Naive thymus-derived CD4-positive, alpha-beta T cell (primary cell): Measurements from ENCODE around the gene HDAC8. TPM values are rescaled to one million over a fixed set of nuclear protein-coding genes. Genes with fewer than 3 reads are reported as not detected.
"Not testable (repeated sequence)": the region's sequence is repeated elsewhere in the genome, so short reads cannot be mapped to it uniquely, and the experiment has no call there.

Experiments
- ATAC-seq: fragments of 150-1000 bp; cut with Tn5 transposase; 2 replicates; pipeline ENCODE4 v1.10.0; 2021; ENCODE audit warnings: mild to moderate bottlenecking, moderate library complexity
- CTCF ChIA-PET: fragments of 350-600 bp; sonication (Branson Sonifier 250); formaldehyde crosslinking; loops from one replicate; lab custom pipeline; 2021; ENCODE audit warnings: antibody characterized with exemption; lab: Charles Lee
- POLR2A ChIA-PET: fragments of 350-600 bp; sonication (Branson Sonifier 250); formaldehyde crosslinking; loops from one replicate; lab custom pipeline; 2021; ENCODE audit warnings: antibody characterized with exemption, inconsistent platforms; lab: Charles Lee
- DNase-seq, 9 donors: peaks; one replicate each; pipeline versions ENCODE4 v3.0.0 to v3.0.0-alpha.2; 2020 to 2022; ENCODE audit warnings: mixed read lengths in 1 of 9
- H3K27ac ChIP-seq: one replicate; pipeline ENCODE4 v1.7.0; 2013; ENCODE audit warnings: mild to moderate bottlenecking, low read depth, low read length, moderate library complexity
- H3K27me3 ChIP-seq, 2 donors: one replicate each; pipeline ENCODE4 v1.7.0; 2013; ENCODE audit warnings: low read length in 2 of 2, mild to moderate bottlenecking in 2 of 2, moderate library complexity in 2 of 2; ENCODE audit not compliant: control insufficient read depth in 2 of 2, insufficient read depth in 2 of 2
- H3K36me3 ChIP-seq, 3 experiments: 1 replicate in 2 of 3; 2 replicates in 1 of 3; pipeline ENCODE4 v1.7.0; 2013; ENCODE audit warnings: low read length in 3 of 3, mild to moderate bottlenecking in 3 of 3, moderate library complexity in 1 of 3; ENCODE audit not compliant: insufficient read depth in 3 of 3, control insufficient read depth in 2 of 3
- H3K4me1 ChIP-seq, 2 donors: one replicate each; pipeline ENCODE4 v1.7.0; 2013; ENCODE audit warnings: low read length in 2 of 2, mild to moderate bottlenecking in 2 of 2, moderate library complexity in 1 of 2; ENCODE audit not compliant: control insufficient read depth in 2 of 2, insufficient read depth in 2 of 2
- H3K4me3 ChIP-seq: 2 replicates; pipeline ENCODE4 v1.7.0; 2013; ENCODE audit warnings: mild to moderate bottlenecking, low read length
- H3K9me3 ChIP-seq, 3 experiments: 1 replicate in 2 of 3; 2 replicates in 1 of 3; pipeline ENCODE4 v1.7.0; 2013; ENCODE audit warnings: low read length in 3 of 3; ENCODE audit not compliant: control insufficient read depth in 2 of 3
- H3K27ac Mint-ChIP-seq, 9 donors: one replicate each; pipeline ENCODE4 v1.8.0; 2020 to 2022; ENCODE audit warnings: mixed read lengths in 9 of 9, mild to moderate bottlenecking in 8 of 9, moderate library complexity in 5 of 9, inconsistent platforms in 2 of 9
- H3K27me3 Mint-ChIP-seq, 5 donors: one replicate each; pipeline ENCODE4 v1.8.0; 2021 to 2022; ENCODE audit warnings: mixed read lengths in 5 of 5, mild to moderate bottlenecking in 1 of 5
- H3K36me3 Mint-ChIP-seq, 5 donors: one replicate each; pipeline ENCODE4 v1.8.0; 2020 to 2022; ENCODE audit warnings: mixed read lengths in 5 of 5, mild to moderate bottlenecking in 3 of 5, inconsistent platforms in 1 of 5
- H3K4me1 Mint-ChIP-seq, 7 donors: one replicate each; pipeline ENCODE4 v1.8.0; 2020 to 2022; ENCODE audit warnings: mixed read lengths in 7 of 7, mild to moderate bottlenecking in 3 of 7, inconsistent platforms in 1 of 7
- H3K4me3 Mint-ChIP-seq, 10 donors: one replicate each; pipeline ENCODE4 v1.8.0; 2020 to 2022; ENCODE audit warnings: mild to moderate bottlenecking in 10 of 10, mixed read lengths in 10 of 10, moderate library complexity in 6 of 10, inconsistent platforms in 2 of 10
- H3K9me3 Mint-ChIP-seq, 11 donors: one replicate each; pipeline ENCODE4 v1.8.0; 2020 to 2022; ENCODE audit warnings: mixed read lengths in 11 of 11, mild to moderate bottlenecking in 4 of 11, inconsistent platforms in 1 of 11, moderate library complexity in 1 of 11
- intact Hi-C, 2 donors: fragments of 100-400 bp; cut with micrococcal nuclease; formaldehyde crosslinking; loops; one replicate each; pipeline ENCODE4 v1.15.1; 2023
- polyA plus RNA-seq, 2 donors: library from polyadenylated mRNA; unstranded; fragments of 300-500 nt; fragmentation: Illumina TruSeq; gene quantifications; one replicate each; pipeline ENCODE4 v1.2.3, GENCODE V29; 2021
- total RNA-seq, 6 experiments: library from RNA in 5 of 6; stranded (reverse) in 5 of 6; gene quantifications; 1 replicate in 5 of 6; 2 replicates in 1 of 6; pipeline ENCODE4 v1.2.3 and lab custom pipeline; 2021 to 2026

The HDAC8 gene
- total and polyA plus RNA-seq, 7 experiments from 2014 or later: 11.9 to 30.6 (median 14.8) TPM

DNA sequence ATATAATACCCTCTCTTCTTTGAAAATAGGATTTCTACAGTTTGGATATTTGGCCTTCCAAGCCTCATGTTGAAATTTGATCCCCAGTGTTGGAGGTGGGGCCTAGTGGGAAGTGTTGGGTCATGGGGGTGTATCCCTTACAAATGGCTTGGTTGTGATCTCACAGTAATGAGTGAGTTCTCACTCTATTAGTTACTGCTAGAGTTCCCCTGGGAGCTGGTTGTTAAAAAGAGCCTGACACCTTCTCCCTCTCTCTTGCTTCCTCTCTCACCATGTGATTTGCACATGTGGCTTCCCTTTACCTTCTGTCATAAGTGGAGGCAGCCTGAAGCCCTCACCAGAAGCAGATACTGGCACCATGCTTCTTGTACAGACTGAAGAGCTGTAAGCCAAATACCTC, 73.9 kb downstream of the HDAC8 start:
- Mint-ChIP-seq H3K4me1 (peaks cover 0 to 5% (median 0%) of the 10 kb centered on the region in 7 donors), H3K4me3 (no peak overlapping the region), H3K36me3 (peaks cover 0 to 46% (median 26%) of the 10 kb centered on the region in 5 donors), H3K27me3 (no peaks in the 10 kb centered on the region), H3K9me3 (peaks cover 0 to 27% (median 7%) of the 10 kb centered on the region in 11 donors), H3K27ac (no peak overlapping the region)
- H3K27ac ChIP-seq: no peak overlapping the region
- H3K36me3 ChIP-seq: peaks cover 0 to 2% (median 0%) of the 10 kb centered on the region in 3 experiments
- no peak overlapping the region for H3K4me3 ChIP-seq
- DNase-seq (no peak), ATAC-seq (no peak)
- no peaks in the 10 kb centered on the region for H3K4me1 ChIP-seq
- intact Hi-C loops: no loop called here
- no peaks in the 10 kb centered on the region for H3K9me3 ChIP-seq
- H3K27me3 ChIP-seq: no peaks in the 10 kb centered on the region
- CTCF ChIA-PET: no interaction called here
- POLR2A ChIA-PET: no interaction called here

DNA sequence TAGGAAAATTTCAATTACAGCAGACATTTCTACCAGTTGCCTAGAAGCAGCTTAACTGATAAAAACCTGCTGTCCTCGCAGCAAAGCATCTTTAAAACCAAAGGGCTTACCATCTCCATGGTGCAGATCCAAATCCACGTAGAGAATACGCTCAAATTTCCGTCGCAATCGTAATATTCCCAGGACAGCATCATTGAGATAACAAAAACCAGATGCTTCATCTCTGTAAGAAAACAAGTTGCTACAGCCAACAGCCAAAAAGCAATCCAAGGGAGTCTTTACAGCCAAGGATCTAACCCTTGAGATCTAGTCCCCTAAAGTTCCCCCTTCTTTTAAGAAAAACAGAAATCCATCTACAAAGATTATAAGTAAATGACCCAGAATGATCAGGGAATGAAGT, 77.6 kb downstream of the HDAC8 start:
- Mint-ChIP-seq H3K9me3 (peaks cover 0 to 15% (median 5%) of the 10 kb centered on the region in 11 donors), H3K27me3 (no peaks in the 10 kb centered on the region), H3K36me3 (peaks cover 10 to 51% (median 26%) of the 10 kb centered on the region in 5 donors), H3K4me1 (peaks cover 0 to 6% (median 0%) of the 10 kb centered on the region in 7 donors), H3K27ac (no peak overlapping the region), H3K4me3 (no peak overlapping the region)
- H3K4me3 ChIP-seq: no peak overlapping the region
- intact Hi-C loops: no loop called here
- H3K4me1 ChIP-seq: no peaks in the 10 kb centered on the region
- no peak overlapping the region for H3K27ac ChIP-seq
- POLR2A ChIA-PET: no interaction called here
- H3K27me3 ChIP-seq: no peaks in the 10 kb centered on the region
- CTCF ChIA-PET: no interaction called here
- DNase-seq: no peak
- H3K9me3 ChIP-seq: no peaks in the 10 kb centered on the region
- peaks cover 0 to 4% (median 0%) of the 10 kb centered on the region in 3 experiments for H3K36me3 ChIP-seq
- ATAC-seq: no peak

DNA sequence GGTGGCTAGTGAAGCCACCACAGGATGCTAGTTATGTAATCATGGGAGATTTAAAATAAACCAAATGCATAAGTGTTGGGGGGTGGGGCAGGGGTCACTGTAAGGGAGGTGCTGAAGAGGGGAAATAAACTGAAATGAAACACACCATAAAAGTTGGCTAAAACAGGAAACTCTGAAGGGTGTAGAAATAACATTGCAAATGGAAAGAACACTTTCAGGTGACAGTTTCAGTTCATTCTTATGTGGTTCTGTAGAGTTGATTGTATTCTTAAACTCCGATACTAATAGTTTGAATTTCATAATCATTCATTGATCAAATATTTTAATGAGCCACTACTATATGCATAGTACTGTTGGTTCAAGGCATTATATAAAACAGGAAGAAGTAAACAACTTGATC, 80.1 kb downstream of the HDAC8 start:
- H3K36me3 Mint-ChIP-seq: peaks cover 10 to 55% (median 41%) of the 10 kb centered on the region in 5 donors
- peak overlapping the region in 1 of 9 donors; percentile 14 for H3K27ac Mint-ChIP-seq
- Histone ChIP-seq H3K27ac (no peak overlapping the region), H3K27me3 (no peaks in the 10 kb centered on the region), H3K4me1 (no peaks in the 10 kb centered on the region), H3K9me3 (no peaks in the 10 kb centered on the region), H3K36me3 (peaks cover 0 to 4% (median 0%) of the 10 kb centered on the region in 3 experiments), H3K4me3 (no peak overlapping the region)
- no peak for DNase-seq
- intact Hi-C loops: no loop called here
- peaks cover 0 to 6% (median 2%) of the 10 kb centered on the region in 11 donors for H3K9me3 Mint-ChIP-seq
- H3K27me3 Mint-ChIP-seq: no peaks in the 10 kb centered on the region
- no peak for ATAC-seq
- ChIA-PET POLR2A (no interaction called here), CTCF (no interaction called here)
- H3K4me3 Mint-ChIP-seq: no peak overlapping the region
- H3K4me1 Mint-ChIP-seq: peaks cover 0 to 6% (median 0%) of the 10 kb centered on the region in 7 donors

GRCh38 chrX:72490221-72490620, 82.4 kb downstream of the HDAC8 start:
- H3K4me3 Mint-ChIP-seq, ATAC-seq, H3K27ac Mint-ChIP-seq, H3K27me3 ChIP-seq, intact Hi-C loops, POLR2A ChIA-PET, H3K36me3 ChIP-seq, CTCF ChIA-PET, H3K4me1 ChIP-seq, H3K4me1 Mint-ChIP-seq, H3K9me3 ChIP-seq, H3K9me3 Mint-ChIP-seq, H3K27ac ChIP-seq, H3K27me3 Mint-ChIP-seq, DNase-seq, H3K4me3 ChIP-seq: not testable (repeated sequence)
- H3K36me3 Mint-ChIP-seq: peaks cover 14 to 63% (median 46%) of the 10 kb centered on the region in 5 donors

DNA sequence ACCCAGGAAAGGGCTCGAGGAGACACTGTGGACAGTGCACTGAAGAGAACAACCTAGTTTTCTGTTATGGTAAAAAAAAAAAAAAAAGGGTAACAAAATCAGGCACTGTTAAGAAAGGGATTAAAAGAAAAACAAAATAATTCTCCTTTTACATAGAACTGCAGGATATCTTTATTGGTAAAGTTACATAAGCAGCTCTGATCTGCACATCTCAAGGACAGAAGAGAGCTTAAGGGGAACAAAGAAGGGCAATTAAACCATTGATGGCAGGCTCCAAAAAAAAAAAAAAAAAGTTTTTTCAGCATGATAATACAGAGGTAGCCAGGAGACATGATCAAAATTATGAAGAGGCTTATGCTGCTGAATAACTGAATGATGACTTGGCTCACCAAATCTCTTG, 85.0 kb downstream of the HDAC8 start:
- no peaks in the 10 kb centered on the region for H3K27me3 ChIP-seq
- no peaks in the 10 kb centered on the region for H3K4me1 ChIP-seq
- Mint-ChIP-seq H3K36me3 (peaks cover 12 to 59% (median 33%) of the 10 kb centered on the region in 5 donors), H3K4me3 (no peak overlapping the region), H3K9me3 (peaks cover 0 to 8% (median 2%) of the 10 kb centered on the region in 11 donors), H3K27ac (no peak overlapping the region), H3K4me1 (peaks cover 0 to 5% (median 0%) of the 10 kb centered on the region in 7 donors), H3K27me3 (no peaks in the 10 kb centered on the region)
- no peaks in the 10 kb centered on the region for H3K9me3 ChIP-seq
- ChIA-PET CTCF (no interaction called here), POLR2A (no interaction called here)
- H3K4me3 ChIP-seq: no peak overlapping the region
- DNase-seq (no peak), ATAC-seq (no peak)
- intact Hi-C loops: no loop called here
- H3K27ac ChIP-seq: no peak overlapping the region
- no peaks in the 10 kb centered on the region for H3K36me3 ChIP-seq

DNA sequence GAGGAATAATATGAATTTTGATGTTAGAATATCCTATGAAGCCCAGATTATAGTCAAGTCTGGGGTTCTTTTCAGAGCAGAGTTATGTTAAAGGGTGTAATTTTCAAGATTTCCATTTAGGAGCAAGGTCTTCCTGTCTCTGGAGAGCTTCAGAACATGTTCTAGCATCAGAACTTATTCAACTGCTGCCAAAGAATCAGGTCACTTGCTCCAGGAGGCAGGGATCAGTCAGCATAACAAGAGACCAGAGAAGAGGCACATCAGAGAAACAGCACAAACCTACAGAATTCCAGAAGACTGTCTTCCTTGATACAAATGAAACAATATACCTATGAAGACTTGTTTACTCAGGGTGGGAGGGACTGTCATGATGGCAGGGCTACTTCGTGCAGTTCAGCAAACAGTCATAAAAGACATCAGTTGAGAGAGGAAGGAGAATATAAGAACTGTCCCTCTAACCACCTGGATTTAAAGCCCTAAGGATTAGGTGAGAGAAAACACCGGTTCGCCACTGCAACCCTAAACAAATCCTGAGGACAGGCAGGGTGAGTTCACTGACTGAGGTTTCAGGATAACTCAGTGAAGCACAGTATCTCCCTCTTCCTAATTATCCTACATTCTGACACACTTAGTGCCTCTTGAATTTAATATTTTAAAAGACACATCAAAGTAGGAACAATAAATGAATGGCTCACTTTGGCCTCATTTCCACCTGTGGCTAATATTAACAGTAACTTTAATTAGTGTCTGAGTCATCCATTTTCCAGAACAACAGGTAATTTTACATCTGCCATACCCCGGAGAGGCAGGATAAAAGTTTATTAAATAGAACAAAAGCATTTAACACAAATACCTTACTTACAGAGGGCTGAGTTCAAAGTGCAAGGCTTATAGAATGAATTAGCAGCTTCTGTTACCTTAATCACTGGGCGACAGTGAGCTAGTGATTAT, 93.0 kb downstream of the HDAC8 start:
- H3K36me3 ChIP-seq: no peaks in the 10 kb centered on the region
- Mint-ChIP-seq H3K9me3 (no peaks in the 10 kb centered on the region), H3K27me3 (no peaks in the 10 kb centered on the region), H3K4me3 (no peak overlapping the region), H3K27ac (no peak overlapping the region), H3K36me3 (peaks cover 0 to 44% (median 8%) of the 10 kb centered on the region in 5 donors), H3K4me1 (no peaks in the 10 kb centered on the region)
- ChIA-PET CTCF (no interaction called here), POLR2A (no interaction called here)
- H3K9me3 ChIP-seq: no peaks in the 10 kb centered on the region
- no peaks in the 10 kb centered on the region for H3K27me3 ChIP-seq
- ATAC-seq (no peak), DNase-seq (no peak)
- intact Hi-C loops: no loop called here
- H3K4me1 ChIP-seq: no peaks in the 10 kb centered on the region
- H3K4me3 ChIP-seq: no peak overlapping the region
- no peak overlapping the region for H3K27ac ChIP-seq
